NCI-H146 treated with DMSO at 0.1 percent for 48 hours (cell line): ENCODE results near the gene ELN.
"Not testable (repeated sequence)": the region's sequence is repeated elsewhere in the genome, so short reads cannot be mapped to it uniquely, and the experiment has no call there.

ENCODE experiments used
- DNase-seq: peaks from one replicate; lab custom pipeline; 2025; ENCODE audit not compliant: unreplicated experiment; lab: John Stamatoyannopoulos, UW

The ELN gene

GRCh38 chr7:74027683-74028320 lies at the start of gene ELN:
Gene ELN, plus strand, starts transcription at chr7:74028173. Its CDS starts 15 bp downstream, at chr7:74028188.
- no peak for DNase-seq

DNA sequence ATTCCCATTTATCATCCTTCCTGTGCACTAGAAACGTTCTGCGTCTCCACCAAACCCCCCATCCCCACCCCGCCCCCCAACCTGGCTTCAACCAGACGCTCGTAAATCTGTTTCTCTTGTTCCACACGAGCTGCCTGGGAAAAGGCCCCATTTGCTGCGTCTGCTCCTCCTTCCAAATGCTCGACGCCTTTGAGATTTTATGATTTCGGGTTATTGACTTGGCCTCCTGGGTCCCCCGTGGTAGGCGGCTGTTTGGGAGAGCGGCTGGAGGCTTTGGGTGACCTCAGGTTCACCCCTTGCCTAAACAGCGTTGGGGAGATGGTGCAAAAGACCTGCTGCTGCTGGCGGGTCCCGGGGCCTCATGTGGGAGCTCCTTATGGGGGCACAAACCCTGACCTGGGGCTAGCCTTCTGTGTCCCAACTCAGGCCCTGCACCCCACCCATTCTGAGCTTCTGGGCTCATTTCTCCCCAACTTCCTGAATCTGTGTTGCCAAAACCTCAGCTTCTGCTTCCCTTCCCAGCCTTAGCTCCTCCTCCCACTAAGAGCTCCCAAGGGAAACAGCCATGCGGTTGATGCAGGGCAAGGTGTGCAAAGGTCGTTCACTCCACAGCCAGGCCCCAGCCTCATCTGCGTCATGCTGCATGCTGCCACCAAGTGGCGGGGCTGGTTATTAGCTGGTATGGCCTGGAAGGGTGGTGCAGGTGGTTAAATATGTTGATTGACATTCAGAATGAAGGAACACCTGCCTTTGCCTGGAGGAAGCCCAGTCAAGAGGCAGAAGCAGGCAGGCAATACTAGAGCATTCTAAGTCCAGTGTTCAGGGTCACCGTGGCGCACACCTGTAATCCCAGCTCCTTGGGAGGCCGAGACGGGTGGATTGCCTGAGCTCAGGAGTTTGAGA lies 49.1 kb upstream of the ELN start:
- peak; percentile 78 for DNase-seq

DNA sequence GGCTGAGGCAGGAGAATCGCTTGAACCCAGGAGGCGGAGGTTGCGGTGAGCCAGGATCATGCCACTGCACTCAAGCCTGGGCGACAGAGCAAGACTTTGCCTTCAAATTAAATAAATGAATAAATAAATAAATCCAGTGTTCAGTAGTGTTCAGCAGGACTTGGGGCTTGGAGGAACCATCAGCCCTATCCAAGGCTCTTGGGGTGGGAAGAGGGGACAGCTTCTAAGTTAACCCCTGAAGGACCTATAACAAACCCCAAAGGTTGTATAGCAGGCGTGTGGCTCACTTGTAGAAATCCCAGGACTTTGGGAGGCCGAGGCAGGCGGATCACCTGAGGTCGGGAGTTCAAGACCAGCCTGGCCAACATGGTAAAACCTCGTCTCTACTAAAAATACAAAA lies 48.3 kb upstream of the ELN start:
- not testable (repeated sequence) for DNase-seq

- no peak for DNase-seq
Observed at GRCh38 chr7:73980206-73980605, 47.8 kb upstream of the ELN start.

GRCh38 chr7:73981933-73982332 lies 46.0 kb upstream of the ELN start:
- no peak for DNase-seq

DNA sequence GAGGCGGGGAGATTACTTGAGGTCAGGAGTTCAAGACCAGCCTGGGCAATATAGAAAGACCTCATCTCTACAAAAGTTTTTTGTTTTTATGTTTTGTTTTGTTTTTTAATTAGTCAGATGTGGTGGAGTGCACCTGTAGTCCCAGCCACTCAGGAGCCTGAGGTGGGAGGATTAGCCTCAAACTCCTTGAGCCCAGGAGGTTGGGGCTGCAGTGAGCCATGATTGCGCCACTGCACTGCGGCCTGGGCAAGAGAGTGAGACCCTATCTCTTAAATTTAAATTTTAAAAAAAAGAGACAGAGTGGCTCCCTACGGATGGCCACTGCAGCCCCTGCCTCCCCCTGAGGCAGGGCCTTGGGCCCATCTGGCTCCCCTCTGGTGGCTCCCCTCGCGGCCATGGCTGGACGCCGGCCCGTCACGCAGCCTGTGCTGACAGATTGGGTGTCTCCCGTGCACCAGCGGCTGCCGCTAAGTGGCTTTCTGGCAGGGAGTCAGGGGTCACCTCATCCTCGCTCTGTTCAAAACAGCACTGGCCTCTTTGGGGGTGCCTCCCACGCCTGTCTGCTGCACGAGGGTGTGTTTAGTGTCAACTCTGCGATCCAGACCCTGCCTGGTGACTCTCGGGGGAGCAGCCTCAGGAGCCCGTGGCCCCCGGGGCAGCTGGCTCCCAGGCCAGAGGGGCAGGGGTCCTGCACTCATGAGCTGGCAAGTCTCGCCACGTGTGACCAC lies 44.4 kb upstream of the ELN start:
- DNase-seq = no peak

GRCh38 chr7:73984481-73985205 lies 43.3 kb upstream of the ELN start:
- no peak for DNase-seq

DNA sequence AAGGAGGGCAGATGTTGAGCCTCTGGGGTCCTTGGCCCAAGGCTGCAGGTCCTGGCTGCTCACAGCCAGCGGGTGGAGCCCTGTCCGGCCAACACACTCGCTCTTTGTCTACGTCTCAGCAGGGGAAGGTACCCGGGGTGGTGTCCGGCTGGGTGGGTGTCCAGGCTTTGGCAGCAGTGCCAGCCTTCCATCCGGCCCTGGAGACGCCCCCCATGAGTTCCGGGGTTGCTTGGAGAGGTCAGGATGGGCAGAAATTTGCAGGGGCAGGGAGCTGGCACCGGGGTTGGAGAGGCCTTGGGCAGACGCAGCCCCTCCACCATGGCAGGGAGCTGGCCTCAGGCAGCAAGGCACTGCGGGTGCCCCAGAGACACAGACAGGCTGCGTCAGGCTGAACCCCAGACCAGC lies 42.2 kb upstream of the ELN start:
- no peak for DNase-seq

- DNase-seq = no peak
Observed at GRCh38 chr7:73986158-73986631, 41.8 kb upstream of the ELN start.

- no peak for DNase-seq
Observed at GRCh38 chr7:73987298-73987697, 40.7 kb upstream of the ELN start.

- DNase-seq = no peak
Observed at GRCh38 chr7:73988197-73988596, 39.8 kb upstream of the ELN start.

GRCh38 chr7:73991522-73992100 lies 36.4 kb upstream of the ELN start:
- no peak for DNase-seq

- DNase-seq = no peak
Observed at GRCh38 chr7:73992101-73992562, 35.8 kb upstream of the ELN start.

DNA sequence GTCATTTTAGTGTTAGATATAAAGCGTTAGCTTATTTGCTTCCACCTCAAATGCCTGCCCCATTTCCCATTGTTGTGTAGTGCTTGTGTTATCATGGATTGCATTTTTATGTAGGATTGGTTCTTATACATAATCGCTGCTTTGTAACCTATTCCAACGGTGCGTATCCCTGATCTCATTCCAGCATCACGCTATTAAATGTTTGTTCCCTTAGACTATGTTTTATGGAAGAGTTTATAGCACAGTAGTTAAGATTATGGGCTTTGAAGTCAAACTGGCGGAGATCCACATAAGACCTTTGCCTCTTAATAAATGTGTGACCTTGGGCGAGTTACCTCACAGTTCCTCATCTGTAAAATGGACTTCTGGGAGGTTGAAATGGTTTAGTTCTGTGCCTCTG lies 34.0 kb upstream of the ELN start:
- no peak for DNase-seq

GRCh38 chr7:73994761-73995160 lies 33.2 kb upstream of the ELN start:
- no peak for DNase-seq

DNA sequence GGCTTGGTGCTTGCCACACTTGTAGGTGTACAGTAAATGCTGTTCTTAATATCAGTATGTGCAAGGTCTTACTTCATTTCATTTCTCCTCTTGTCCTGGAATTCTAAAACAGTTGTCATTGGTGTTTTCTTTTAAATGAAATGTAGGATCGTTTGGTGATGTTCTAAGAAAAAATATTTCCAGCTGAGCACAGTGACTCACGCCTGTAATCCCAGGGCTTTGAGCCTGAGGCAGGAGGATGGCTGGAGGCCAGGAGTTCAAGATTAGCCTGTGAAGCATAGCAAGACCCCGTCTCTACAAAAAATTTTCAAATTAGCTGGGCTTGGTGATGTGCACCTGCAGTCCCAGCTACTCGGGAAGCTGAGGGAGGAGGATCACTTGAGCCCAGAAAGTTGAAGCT lies 32.6 kb upstream of the ELN start:
- no peak for DNase-seq

- no peak for DNase-seq
Observed at GRCh38 chr7:73995821-73996511, 32.0 kb upstream of the ELN start.

DNA sequence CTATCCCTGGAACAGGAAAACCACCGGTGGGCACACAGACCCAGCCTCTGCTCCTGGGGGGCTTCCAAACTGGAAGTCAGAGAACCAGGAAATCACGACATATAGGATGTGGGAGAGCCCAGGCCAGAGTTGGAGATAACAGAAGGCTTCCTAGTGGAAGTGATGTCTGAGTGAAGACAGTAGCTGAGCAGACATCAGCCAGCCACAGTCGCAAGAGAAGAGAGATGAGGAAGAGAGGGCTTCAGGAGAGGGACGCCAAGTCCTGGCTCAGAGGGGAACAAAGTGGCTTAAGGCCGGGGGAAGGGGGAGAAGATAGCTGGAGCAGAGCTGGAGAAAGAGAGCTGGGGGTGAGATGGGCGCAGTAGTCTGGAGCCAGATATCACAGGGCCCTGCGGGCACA lies 30.9 kb upstream of the ELN start:
- no peak for DNase-seq

DNA sequence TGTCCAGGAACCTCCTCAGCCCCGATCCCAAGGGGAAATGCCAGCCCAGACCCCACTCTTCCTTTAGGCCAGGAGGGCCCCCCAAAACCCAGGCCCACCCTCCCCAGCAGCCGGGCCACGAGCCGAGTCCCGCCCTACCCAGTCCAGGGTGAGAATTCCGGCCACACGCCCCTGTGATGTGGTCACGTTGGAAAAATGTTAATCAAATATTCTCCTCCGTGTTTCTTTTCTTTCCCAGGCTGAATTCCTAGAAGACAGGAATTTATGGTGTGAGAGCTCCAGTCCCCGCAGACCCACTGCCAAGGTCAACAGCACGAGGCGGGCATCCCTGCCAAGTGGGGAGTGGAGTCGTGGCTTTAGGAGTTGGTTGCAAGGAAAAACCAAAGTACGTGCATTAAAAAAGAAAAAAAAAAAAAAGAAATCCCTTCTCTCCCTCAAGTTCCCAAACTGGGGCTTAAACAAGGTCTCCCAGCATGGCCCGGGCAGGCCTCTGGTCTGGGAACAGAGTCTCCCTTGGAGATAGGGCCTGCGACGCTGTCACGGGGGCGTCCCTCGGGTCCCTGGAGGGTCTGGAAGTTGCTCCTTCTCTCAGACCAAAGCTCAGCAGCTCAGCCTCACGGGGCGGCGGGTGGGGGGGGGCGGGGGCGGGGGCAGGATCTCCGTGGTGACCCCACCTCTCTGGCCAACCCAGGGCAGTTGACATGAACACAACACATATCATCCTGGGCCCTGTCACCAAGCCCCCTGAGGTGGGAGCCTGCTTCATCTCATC lies 28.1 kb upstream of the ELN start:
- DNase-seq = no peak
